Esophagus (tissue), 2 donors: ENCODE measurements around the gene ABTB2. TPM values are rescaled to one million over a fixed set of nuclear protein-coding genes. Genes with fewer than 3 reads are reported as not detected.

Experiments
- H3K27ac ChIP-seq, 2 donors: one replicate each; pipeline ENCODE4 v1.5.1; 2013; ENCODE audit warnings: low read depth in 2 of 2, mild to moderate bottlenecking in 2 of 2, inconsistent platforms in 1 of 2, low read length in 1 of 2, moderate library complexity in 1 of 2
- H3K27me3 ChIP-seq, 2 donors: one replicate each; pipeline ENCODE4 v1.6.1; 2013; ENCODE audit warnings: low read length in 2 of 2, control low read depth in 1 of 2, mild to moderate bottlenecking in 1 of 2; ENCODE audit not compliant: insufficient read depth in 2 of 2, control insufficient read depth in 1 of 2
- H3K36me3 ChIP-seq, 2 donors: one replicate each; pipeline ENCODE4 v1.6.1; 2013; ENCODE audit warnings: low read length in 1 of 2; ENCODE audit not compliant: control insufficient read depth in 2 of 2, insufficient read depth in 2 of 2
- H3K4me1 ChIP-seq, 2 donors: one replicate each; pipeline ENCODE4 v1.6.1; 2013; ENCODE audit warnings: low read length in 1 of 2; ENCODE audit not compliant: control insufficient read depth in 2 of 2, insufficient read depth in 2 of 2
- H3K4me3 ChIP-seq, 2 donors: one replicate each; pipeline ENCODE4 v1.5.1; 2013; ENCODE audit warnings: low read length in 2 of 2, mild to moderate bottlenecking in 2 of 2, low read depth in 1 of 2, moderate library complexity in 1 of 2
- H3K9me3 ChIP-seq, 2 donors: one replicate each; pipeline ENCODE4 v1.6.1; 2013; ENCODE audit warnings: mild to moderate bottlenecking in 2 of 2, low read depth in 1 of 2, low read length in 1 of 2, moderate library complexity in 1 of 2; ENCODE audit not compliant: control insufficient read depth in 2 of 2, insufficient read depth in 1 of 2
- WGBS, 2 donors: extraction: QIAGEN DNeasy Blood & Tissue Kit; methylation state at CpG; one replicate each; pipeline ENCODE4 v1.1.7; 2013; 5-methylcytosine and 5-hydroxymethylcytosine counted together
- polyA plus RNA-seq, 2 donors: library from polyadenylated mRNA; stranded (reverse); fragments of 200-250 nt; gene quantifications; one replicate each; pipeline ENCODE4 v1.2.3, GENCODE V29; 2013
- donor health status: healthy with polysubstance abuse.
- donor health status: Bipolar disorder and iron deficiency.

The ABTB2 gene
- polyA plus RNA-seq, 2 donors, result 3.2 to 4.3 TPM

DNA sequence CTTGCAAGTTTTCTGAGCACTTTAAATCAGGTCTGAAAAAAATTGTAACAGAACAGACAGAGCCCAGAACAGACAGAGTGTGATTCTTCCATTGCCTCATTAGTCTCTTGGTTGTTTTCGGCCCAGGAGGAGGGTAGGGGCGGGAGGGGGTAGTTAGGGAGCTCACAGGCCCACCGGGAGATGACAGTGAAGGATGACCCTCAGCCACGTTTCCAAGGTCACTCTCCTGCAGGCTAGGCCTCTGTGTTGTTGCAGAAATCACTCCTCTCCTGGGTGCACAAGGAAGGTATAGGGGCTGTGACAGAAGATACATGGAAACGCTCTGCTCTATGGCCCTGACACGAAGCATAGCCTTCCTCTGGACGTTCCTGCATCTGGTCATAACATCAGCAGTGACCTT is 69.3 kb downstream of the ABTB2 start:
- Histone ChIP-seq H3K9me3 (no peaks in the 10 kb centered on the region), H3K4me3 (no peak overlapping the region), H3K4me1 (no peaks in the 10 kb centered on the region), H3K27me3 (no peaks in the 10 kb centered on the region), H3K36me3 (no peaks in the 10 kb centered on the region), H3K27ac (no peak overlapping the region)
- WGBS, 2 donors, result 61 to 68% methylated on average over 7 of the region's 7 CpGs

GRCh38 chr11:34284811-34285481 is 72.9 kb downstream of the ABTB2 start:
- 79 to 88% methylated on average over 17 of the region's 17 CpGs for WGBS, 2 donors

GRCh38 chr11:34284156-34284555 is 73.7 kb downstream of the ABTB2 start:
- no peak overlapping the region for H3K27ac ChIP-seq
- H3K36me3 ChIP-seq, result no peaks in the 10 kb centered on the region
- no peak overlapping the region for H3K4me3 ChIP-seq
- no peaks in the 10 kb centered on the region for H3K27me3 ChIP-seq
- no peaks in the 10 kb centered on the region for H3K4me1 ChIP-seq
- H3K9me3 ChIP-seq, result no peaks in the 10 kb centered on the region
- WGBS, 2 donors, result 68 to 74% methylated on average over 3 of the region's 3 CpGs

More at GRCh38 chr11:34284811-34285481, 72.9 kb downstream of the ABTB2 start:
- no peak overlapping the region for H3K4me3 ChIP-seq
- no peaks in the 10 kb centered on the region for H3K4me1 ChIP-seq
- H3K27me3 ChIP-seq, result no peaks in the 10 kb centered on the region
- H3K27ac ChIP-seq, result no peak overlapping the region
- H3K9me3 ChIP-seq, result no peaks in the 10 kb centered on the region
- no peaks in the 10 kb centered on the region for H3K36me3 ChIP-seq

DNA sequence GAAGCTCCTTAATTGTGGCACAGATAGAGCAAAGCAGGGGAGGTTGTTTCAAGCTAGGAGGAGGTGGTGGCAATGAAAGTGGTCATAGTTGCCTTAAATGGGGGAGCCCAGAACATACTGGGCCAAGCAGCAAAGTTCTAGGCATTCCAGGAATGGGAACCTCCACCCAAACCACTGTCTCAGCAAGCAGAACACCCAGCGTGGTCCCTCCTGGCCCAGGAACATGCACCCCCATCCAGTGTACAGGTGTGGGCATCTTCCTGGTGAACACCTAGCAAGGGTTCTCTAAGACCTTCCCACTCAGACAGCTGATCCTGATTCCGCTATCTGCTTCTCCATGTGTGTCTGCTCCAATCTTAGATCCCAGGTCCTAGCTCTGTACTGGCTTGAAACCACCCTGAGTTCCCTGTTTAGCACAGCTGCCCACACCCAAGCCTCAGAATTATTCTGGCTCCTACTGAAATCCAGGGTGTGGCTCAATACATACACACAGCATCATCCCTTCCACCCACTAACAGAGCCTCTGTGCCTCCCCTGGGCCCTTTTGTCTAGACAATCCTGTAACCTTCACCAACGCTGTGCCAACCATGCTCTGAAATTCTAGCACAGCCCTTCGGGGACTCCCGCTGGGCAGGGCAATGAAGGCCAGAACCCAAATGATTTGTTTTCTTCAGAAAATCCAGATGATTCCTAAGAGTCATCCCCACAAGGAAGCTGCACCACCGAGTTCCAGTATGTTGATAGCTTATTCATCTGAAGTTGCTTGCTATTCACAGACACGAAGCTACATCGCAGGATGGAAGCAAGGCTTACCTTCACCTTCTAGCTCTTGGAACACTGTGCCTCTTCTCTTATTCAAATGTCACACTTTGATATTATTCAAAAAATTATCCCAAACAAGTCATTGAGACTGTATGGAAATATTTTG is 76.6 kb downstream of the ABTB2 start:
- H3K27ac ChIP-seq, result peak overlapping the region in 1 of 2 donors; percentile 19
- H3K4me3 ChIP-seq, result no peak overlapping the region
- H3K4me1 ChIP-seq, result no peaks in the 10 kb centered on the region
- H3K36me3 ChIP-seq, result no peaks in the 10 kb centered on the region
- H3K9me3 ChIP-seq, result no peaks in the 10 kb centered on the region
- H3K27me3 ChIP-seq, result no peaks in the 10 kb centered on the region
- WGBS, 2 donors, result 85% methylated on average over 8 of the region's 8 CpGs

- Histone ChIP-seq H3K9me3 (no peaks in the 10 kb centered on the region), H3K4me1 (peaks cover 0 to 6% of the 10 kb centered on the region in 2 donors), H3K36me3 (no peaks in the 10 kb centered on the region), H3K27me3 (no peaks in the 10 kb centered on the region), H3K4me3 (no peak overlapping the region), H3K27ac (no peak overlapping the region)
- 73 to 75% methylated on average over 4 of the region's 4 CpGs for WGBS, 2 donors
Measured at GRCh38 chr11:34278693-34279297, 79.0 kb downstream of the ABTB2 start.

DNA sequence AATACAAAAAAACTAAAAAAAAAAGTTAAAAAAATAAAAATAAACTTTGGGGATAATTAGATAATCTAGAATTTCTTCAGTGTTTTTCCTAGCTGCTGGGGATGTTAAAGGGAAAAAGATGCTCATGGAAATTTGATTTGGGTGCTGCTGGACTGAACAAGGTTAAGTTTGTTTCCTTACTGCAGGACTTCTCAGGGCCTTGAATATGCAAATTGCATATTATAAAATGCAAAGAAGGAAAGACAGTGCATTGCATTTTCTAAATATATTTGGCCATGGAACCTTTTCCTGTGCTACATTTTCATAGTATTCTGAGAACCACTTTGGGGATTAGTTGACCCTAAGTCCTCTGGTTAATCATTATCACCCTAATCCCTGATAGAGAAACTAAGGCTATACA is 79.6 kb downstream of the ABTB2 start:
- H3K9me3 ChIP-seq, result no peaks in the 10 kb centered on the region
- no peaks in the 10 kb centered on the region for H3K36me3 ChIP-seq
- H3K4me3 ChIP-seq, result no peak overlapping the region
- H3K27me3 ChIP-seq, result no peaks in the 10 kb centered on the region
- no peak overlapping the region for H3K27ac ChIP-seq
- H3K4me1 ChIP-seq, result peaks cover 0 to 6% of the 10 kb centered on the region in 2 donors

DNA sequence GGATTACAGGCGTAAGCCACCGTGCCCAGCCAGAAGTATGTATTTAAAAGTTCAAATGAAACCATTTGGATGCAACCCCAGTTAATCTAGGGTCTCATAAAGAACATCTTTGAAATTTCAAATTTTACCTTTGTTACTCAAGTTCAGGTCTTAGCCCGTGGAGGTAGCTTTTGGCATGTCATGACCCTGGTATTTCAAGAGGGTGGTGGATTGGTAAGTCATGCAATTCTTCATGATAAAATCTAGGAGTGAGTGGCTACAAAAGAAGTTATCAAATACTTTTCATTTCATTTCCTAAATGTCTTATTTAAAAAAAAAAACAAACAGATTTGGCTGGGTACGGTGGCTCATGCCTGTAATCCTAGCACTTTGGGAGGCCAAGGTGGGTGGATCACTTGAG is 80.6 kb downstream of the ABTB2 start:
- H3K36me3 ChIP-seq, result no peaks in the 10 kb centered on the region
- H3K27ac ChIP-seq, result no peak overlapping the region
- WGBS, 2 donors, result 93 to 96% methylated on average over 4 of the region's 4 CpGs
- peaks cover 0 to 6% of the 10 kb centered on the region in 2 donors for H3K4me1 ChIP-seq
- H3K27me3 ChIP-seq, result no peaks in the 10 kb centered on the region
- H3K9me3 ChIP-seq, result no peaks in the 10 kb centered on the region
- H3K4me3 ChIP-seq, result no peak overlapping the region

- Histone ChIP-seq H3K4me3 (no peak overlapping the region), H3K27me3 (no peaks in the 10 kb centered on the region), H3K36me3 (no peaks in the 10 kb centered on the region), H3K9me3 (no peaks in the 10 kb centered on the region), H3K27ac (no peak overlapping the region), H3K4me1 (peaks cover 0 to 6% of the 10 kb centered on the region in 2 donors)
- WGBS, 2 donors, result 80 to 91% methylated on average over 6 of the region's 6 CpGs
Measured at GRCh38 chr11:34276352-34276864, 81.4 kb downstream of the ABTB2 start.

GRCh38 chr11:34275486-34275885 is 82.3 kb downstream of the ABTB2 start:
- Histone ChIP-seq H3K9me3 (no peaks in the 10 kb centered on the region), H3K4me3 (no peak overlapping the region), H3K27ac (peak overlapping the region; percentile 77 to 88), H3K36me3 (no peaks in the 10 kb centered on the region), H3K27me3 (no peaks in the 10 kb centered on the region), H3K4me1 (peaks cover 0 to 6% of the 10 kb centered on the region in 2 donors)
- WGBS, 2 donors, result 58 to 66% methylated on average over 4 of the region's 4 CpGs
